SW480 (cell line): Measurements from ENCODE around the gene CCSER1.
A peak's percentile ranks its signal among the peaks of the same experiment; 100 is the strongest.

Experiments used
- DNase-seq: peaks from one replicate; pipeline ENCODE4 v3.0.0-alpha.2; 2016; ENCODE audit warnings: low spot score

CCSER1 gene

GRCh38 chr4:90198086-90198847 lies 71.1 kb downstream of the CCSER1 start:
- DNase-seq: no peak

GRCh38 chr4:90207887-90208454 lies 80.8 kb downstream of the CCSER1 start:
- DNase-seq: no peak

DNA sequence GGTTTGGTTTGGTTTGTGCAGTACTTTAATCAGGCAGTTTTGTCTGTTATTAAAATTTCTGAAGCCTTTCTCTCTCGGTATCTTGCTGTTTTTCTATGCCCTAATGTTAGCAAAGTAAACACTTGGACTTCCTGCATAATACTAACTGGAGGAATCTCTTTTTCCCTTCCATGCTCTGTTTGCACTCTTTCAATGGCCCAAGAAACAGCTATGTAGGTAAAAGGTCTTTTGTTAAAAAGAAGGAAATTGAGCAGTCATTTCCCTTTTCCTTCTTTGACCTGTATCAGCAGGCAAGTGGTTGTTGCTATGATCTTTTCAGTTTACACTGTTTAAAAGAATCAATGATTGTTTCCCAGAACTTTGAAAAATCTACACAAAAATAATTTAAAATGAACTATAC lies 82.7 kb downstream of the CCSER1 start:
- no peak for DNase-seq

- no peak for DNase-seq
Observed at GRCh38 chr4:90211174-90211573, 84.0 kb downstream of the CCSER1 start.

DNA sequence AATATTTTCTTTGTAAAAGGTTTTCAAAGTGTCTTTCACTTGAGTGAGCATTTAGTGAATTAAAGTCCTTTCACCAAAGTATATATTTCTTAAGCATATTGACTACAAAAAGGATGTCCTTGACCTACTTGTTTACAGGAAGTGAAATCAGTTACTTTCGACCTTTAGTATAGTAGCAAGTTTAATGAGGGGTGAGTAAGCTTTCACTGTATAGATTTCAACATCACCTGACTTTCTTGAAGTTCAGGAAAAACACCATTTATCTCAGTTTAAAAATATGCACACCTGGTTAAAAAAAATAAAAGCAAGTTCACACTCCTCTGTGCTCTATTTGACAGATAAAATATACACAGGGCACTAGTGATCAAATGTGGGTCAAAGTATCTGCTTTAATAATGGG lies 88.1 kb downstream of the CCSER1 start:
- no peak for DNase-seq

- DNase-seq: no peak
Observed at GRCh38 chr4:90219822-90220221, 92.6 kb downstream of the CCSER1 start.

DNA sequence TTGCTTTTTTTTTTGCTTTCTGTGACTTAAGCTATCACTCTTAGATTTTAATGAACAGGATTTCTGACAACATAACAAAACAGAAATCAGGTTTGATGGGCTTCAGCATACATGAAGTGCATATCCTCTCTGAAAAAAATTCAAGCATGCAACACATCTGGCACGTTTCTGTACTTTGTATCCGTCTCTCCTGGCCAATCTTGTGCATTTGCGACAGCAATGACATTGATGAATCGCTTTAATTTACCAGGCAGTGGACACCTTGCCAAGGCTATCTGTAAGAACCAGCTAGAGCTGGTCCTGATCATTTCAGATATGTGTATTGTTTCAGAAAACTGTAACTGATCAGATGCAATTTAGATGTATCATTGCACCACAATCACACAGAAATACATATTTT lies 93.3 kb downstream of the CCSER1 start:
- no peak for DNase-seq

- no peak for DNase-seq
Observed at GRCh38 chr4:90226734-90227133, 99.5 kb downstream of the CCSER1 start.

GRCh38 chr4:90227177-90227576 lies 100.0 kb downstream of the CCSER1 start:
- no peak for DNase-seq

GRCh38 chr4:90234916-90235547 lies 107.8 kb downstream of the CCSER1 start:
- DNase-seq: no peak

GRCh38 chr4:90237751-90238530 lies 110.7 kb downstream of the CCSER1 start:
- DNase-seq: no peak

DNA sequence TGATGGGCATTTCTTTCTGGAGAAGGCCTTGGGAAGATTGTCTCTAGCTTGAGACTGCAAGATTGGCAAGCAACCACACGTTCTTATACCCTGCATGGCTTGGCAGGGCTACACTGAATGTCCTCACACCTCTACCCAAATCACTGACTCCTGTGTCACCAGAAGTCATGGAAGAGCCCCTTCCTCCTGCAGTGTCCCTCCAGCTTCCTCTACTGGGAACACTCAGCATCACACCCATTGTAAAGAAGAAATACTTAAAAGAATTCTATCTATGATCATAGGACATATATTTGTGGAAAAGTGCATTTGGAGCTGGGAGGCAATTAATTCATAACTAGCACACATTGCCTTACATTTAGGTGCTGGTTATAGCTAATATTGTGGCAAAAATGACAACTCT lies 113.1 kb downstream of the CCSER1 start:
- DNase-seq: no peak

DNA sequence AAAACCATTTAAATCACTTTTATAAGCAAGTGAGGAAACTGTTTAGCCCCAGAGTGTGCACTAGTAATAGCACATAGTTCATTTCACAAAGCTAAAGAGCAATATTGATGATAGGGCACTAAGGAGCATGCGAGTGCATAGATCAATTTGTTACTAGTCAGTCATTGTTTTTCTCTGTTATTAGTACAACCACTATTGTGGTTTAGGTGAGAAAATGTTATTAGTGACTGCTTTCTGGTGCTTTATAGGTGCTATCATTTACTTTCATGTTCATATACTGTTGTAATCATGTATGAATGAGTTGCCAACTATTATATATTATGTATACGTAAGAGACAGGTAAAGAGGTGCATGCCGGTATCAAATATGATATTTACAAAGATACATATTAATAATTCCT lies 113.8 kb downstream of the CCSER1 start:
- DNase-seq: no peak

DNA sequence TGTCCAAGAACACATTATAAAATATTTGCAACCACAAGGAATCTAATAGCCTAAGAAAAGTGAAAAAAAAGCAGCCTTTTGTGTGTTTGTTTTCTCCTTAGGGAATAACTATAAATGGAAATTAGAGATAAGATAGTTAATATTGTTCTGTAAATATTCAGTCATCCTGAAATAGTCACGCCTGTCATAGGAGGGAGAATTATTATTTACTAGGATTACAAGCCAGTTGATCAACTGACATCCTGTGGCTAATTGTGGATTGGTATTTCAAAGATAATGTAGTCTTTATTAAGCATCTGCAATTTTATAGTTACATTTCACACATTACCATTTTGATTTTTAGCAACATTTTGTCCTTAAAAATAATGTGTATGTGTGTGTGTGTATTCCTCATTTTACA lies 118.6 kb downstream of the CCSER1 start:
- no peak for DNase-seq

GRCh38 chr4:90246816-90247215 lies 119.6 kb downstream of the CCSER1 start:
- DNase-seq: peak; percentile 3

GRCh38 chr4:90254357-90254756 lies 127.2 kb downstream of the CCSER1 start:
- DNase-seq: no peak

- DNase-seq: no peak
Observed at GRCh38 chr4:90274175-90274574, 147.0 kb downstream of the CCSER1 start.

DNA sequence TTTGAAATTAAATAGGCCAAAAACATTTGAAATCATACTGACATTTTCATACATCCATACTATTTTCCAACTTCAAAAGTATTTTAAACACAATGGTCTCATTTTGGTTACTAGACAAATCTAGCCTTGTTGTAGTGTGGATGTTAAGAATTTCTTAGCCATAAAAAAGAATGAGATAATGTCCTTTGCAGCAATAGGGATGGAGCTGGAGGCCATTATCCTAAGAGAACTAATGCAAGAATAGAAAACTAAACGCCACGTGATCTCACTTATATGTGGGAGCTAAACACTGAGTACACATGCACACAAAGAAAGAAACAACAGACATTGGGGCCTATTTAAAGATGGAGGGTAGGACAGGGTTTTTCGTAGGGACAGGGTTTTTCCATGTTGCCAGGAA lies 153.8 kb downstream of the CCSER1 start:
- no peak for DNase-seq

- DNase-seq: no peak
Observed at GRCh38 chr4:90281541-90282355, 154.6 kb downstream of the CCSER1 start.

DNA sequence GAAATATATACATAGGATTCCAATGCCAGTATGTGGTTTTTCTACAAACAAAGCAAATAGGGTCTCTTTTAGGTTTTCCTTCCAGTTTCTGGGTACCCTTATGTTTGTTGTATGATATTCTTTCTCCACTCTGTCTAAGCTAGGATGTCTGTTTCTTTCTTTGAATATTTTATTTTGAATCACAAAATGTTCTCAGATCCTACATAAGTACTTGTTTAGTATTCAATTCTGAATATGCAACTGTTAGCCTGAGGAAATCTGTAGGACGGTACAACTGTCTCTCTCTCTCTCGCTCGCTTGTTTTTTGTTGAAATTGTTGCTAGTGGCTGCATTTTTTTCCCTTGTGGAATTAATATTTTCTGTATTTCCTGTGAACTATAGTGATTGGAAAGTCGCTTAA lies 163.2 kb downstream of the CCSER1 start:
- DNase-seq: no peak

DNA sequence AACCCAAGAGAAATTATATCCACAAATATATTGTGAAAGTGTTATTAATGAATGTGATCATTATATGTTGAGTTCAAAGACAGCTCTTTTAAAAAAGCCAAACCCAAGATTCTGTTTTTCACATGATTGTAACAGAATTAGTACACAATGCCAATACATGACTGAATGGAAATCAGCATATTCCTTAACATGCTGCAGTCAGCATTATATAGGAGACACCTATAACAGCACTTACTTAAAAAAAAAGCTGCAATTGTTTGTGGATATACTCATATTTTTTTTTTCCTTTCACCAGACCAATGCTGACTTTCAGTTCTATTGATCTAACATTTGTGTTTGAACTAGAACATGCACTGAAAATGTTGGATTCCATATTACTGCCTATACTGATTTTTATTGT lies 165.2 kb downstream of the CCSER1 start:
- no peak for DNase-seq

- DNase-seq: peak; percentile 20
Observed at GRCh38 chr4:90293320-90293719, 166.1 kb downstream of the CCSER1 start.
